ENCODE data around the gene IFITM10.
A peak's percentile ranks its signal among the peaks of the same experiment; 100 is the strongest.

The IFITM10 gene

GRCh38 chr11:1750481-1750839 is at the start of gene IFITM10:
IFITM10 (minus strand) TSS chr11:1750595; CDS start chr11:1750442, 153 bp downstream.
- FAIRE-seq (no peak), DNase-seq (ENCODE audit: insufficient read length, low spot score) (peak; percentile 77)
- TF ChIP-seq POLR2A (IDR thresholded peaks at IDR 0.05; ENCODE audit: low read depth, low read length): 0 out of 2 replicates have a peak, but pooled peaks have one; percentile 4

GRCh38 chr11:1797391-1798125 is 47.2 kb upstream of the IFITM10 start:
- no peak for TF ChIP-seq POLR2A (IDR thresholded peaks at IDR 0.05; ENCODE audit: low read depth, low read length)
- FAIRE-seq: no peak
- DNase-seq (ENCODE audit: insufficient read length, low spot score): no peak

GRCh38 chr11:1796413-1797011 is 46.1 kb upstream of the IFITM10 start:
- TF ChIP-seq POLR2A (IDR thresholded peaks at IDR 0.05; ENCODE audit: low read depth, low read length): no peak
- DNase-seq (ENCODE audit: insufficient read length, low spot score) (no peak), FAIRE-seq (no peak)

- FAIRE-seq: no peak
- no peak for DNase-seq (ENCODE audit: insufficient read length, low spot score)
Observed at GRCh38 chr11:1793081-1793480, 42.7 kb upstream of the IFITM10 start.

GRCh38 chr11:1792461-1792860 is 42.1 kb upstream of the IFITM10 start:
- TF ChIP-seq POLR2A (IDR thresholded peaks at IDR 0.05; ENCODE audit: low read depth, low read length): no peak
- FAIRE-seq: no peak

More at GRCh38 chr11:1793081-1793480, 42.7 kb upstream of the IFITM10 start:
- TF ChIP-seq POLR2A (IDR thresholded peaks at IDR 0.05; ENCODE audit: low read depth, low read length): no peak

GRCh38 chr11:1791912-1792311 is 41.5 kb upstream of the IFITM10 start:
- TF ChIP-seq POLR2A (IDR thresholded peaks at IDR 0.05; ENCODE audit: low read depth, low read length): no peak
- no peak for DNase-seq (ENCODE audit: insufficient read length, low spot score)
- no peak for FAIRE-seq

More at GRCh38 chr11:1792461-1792860, 42.1 kb upstream of the IFITM10 start:
- no peak for DNase-seq (ENCODE audit: insufficient read length, low spot score)

GRCh38 chr11:1786466-1786865 is 36.1 kb upstream of the IFITM10 start:
- no peak for FAIRE-seq
- no peak for TF ChIP-seq POLR2A (IDR thresholded peaks at IDR 0.05; ENCODE audit: low read depth, low read length)
- DNase-seq (ENCODE audit: insufficient read length, low spot score): no peak

GRCh38 chr11:1785749-1786413 is 35.5 kb upstream of the IFITM10 start:
- TF ChIP-seq POLR2A (IDR thresholded peaks at IDR 0.05; ENCODE audit: low read depth, low read length): no peak
- FAIRE-seq: no peak
- no peak for DNase-seq (ENCODE audit: insufficient read length, low spot score)

GRCh38 chr11:1784761-1785650 is 34.6 kb upstream of the IFITM10 start:
- TF ChIP-seq POLR2A (IDR thresholded peaks at IDR 0.05; ENCODE audit: low read depth, low read length): no peak
- DNase-seq (ENCODE audit: insufficient read length, low spot score) (no peak), FAIRE-seq (no peak)

- DNase-seq (ENCODE audit: insufficient read length, low spot score) (no peak), FAIRE-seq (no peak)
- no peak for TF ChIP-seq POLR2A (IDR thresholded peaks at IDR 0.05; ENCODE audit: low read depth, low read length)
Observed at GRCh38 chr11:1783725-1784529, 33.5 kb upstream of the IFITM10 start.

- FAIRE-seq (peak; percentile 76), DNase-seq (ENCODE audit: insufficient read length, low spot score) (peak; percentile 78)
- no peak for TF ChIP-seq POLR2A (IDR thresholded peaks at IDR 0.05; ENCODE audit: low read depth, low read length)
Observed at GRCh38 chr11:1782831-1783724, 32.7 kb upstream of the IFITM10 start.

- DNase-seq (ENCODE audit: insufficient read length, low spot score) (no peak), FAIRE-seq (no peak)
- TF ChIP-seq POLR2A (IDR thresholded peaks at IDR 0.05; ENCODE audit: low read depth, low read length): no peak
Observed at GRCh38 chr11:1782031-1782590, 31.7 kb upstream of the IFITM10 start.

Measured in H54 (cell line).